Stimulated activated naive CD8-positive, alpha-beta T cell treated with anti-CD3 and anti-CD28 coated beads, Interleukin-15, amount 100 ng/mL, for 72 hours (primary cell): ENCODE results near the gene GNAS-AS1.

Experiments used
- ATAC-seq: fragments of 150-1000 bp; cut with Tn5 transposase; 2 replicates; pipeline ENCODE4 v1.10.0; 2021; ENCODE audit warnings: mild to moderate bottlenecking, moderate library complexity
- DNase-seq, 2 donors: peaks; one replicate each; pipeline ENCODE4 v3.0.0; 2021 to 2022
- H3K27ac Mint-ChIP-seq, 2 donors: one replicate each; pipeline ENCODE4 v1.8.0; 2022; ENCODE audit warnings: mild to moderate bottlenecking in 2 of 2, mixed read lengths in 2 of 2, moderate library complexity in 2 of 2
- H3K27me3 Mint-ChIP-seq: one replicate; pipeline ENCODE4 v1.8.0; 2022; ENCODE audit warnings: mixed read lengths
- H3K4me1 Mint-ChIP-seq: one replicate; pipeline ENCODE4 v1.8.0; 2022; ENCODE audit warnings: mild to moderate bottlenecking, mixed read lengths
- H3K4me3 Mint-ChIP-seq, 2 donors: one replicate each; pipeline ENCODE4 v1.8.0; 2022; ENCODE audit warnings: mild to moderate bottlenecking in 2 of 2, mixed read lengths in 2 of 2, moderate library complexity in 1 of 2
- H3K9me3 Mint-ChIP-seq, 2 donors: one replicate each; pipeline ENCODE4 v1.8.0; 2022; ENCODE audit warnings: mixed read lengths in 2 of 2

GNAS-AS1 gene

DNA sequence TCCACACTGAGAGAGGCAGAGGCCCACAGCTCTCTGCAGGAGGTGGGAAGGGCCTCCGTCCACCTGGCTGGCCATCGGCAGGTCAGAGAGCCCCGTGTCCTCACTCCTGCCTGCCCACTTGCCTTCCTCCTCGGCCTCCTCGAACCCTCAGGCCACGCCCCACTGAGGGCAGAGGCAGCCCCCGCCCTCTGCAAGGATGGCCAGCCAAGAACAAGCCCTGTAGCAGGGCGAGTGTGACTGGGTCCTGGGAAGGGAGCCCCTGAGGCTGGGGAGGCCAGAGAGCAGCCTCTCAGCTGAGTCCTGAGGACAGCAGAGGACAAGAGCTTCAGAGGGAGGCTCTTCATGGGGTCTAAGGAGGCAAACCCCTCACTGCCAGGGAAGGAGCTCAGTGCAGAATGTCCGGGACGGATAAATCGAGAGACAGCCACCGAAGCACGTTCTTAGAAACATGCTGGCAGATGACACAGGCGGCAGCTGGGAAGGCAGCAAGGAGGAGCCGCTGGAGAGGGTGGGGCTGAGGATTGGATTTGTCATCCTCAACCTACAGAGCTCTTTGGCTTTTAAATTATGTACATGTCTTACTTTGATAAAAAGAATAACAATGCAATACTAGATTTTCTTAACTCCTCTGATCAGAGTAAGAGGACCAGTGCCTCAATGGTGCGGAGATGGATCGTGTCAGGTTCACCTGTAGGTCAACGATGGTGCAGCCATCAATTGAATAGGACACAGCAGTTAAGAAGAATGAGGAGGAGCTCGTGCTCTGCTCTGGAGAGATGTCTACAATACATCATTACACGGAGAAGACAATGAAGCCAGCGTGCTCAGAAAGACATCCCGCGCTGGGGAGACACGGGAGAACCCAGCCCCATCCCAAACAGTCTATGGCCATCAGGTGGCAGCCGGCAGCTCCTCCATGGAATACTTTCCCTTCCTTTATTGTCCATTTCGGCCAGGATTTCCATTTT, 53.0 kb downstream of the GNAS-AS1 start:
- no peak for DNase-seq
- no peak for ATAC-seq
- Mint-ChIP-seq H3K27me3 (peaks cover 83% of the 10 kb centered on the region), H3K27ac (no peak overlapping the region), H3K4me3 (no peak overlapping the region), H3K9me3 (no peaks in the 10 kb centered on the region), H3K4me1 (no peaks in the 10 kb centered on the region)

DNA sequence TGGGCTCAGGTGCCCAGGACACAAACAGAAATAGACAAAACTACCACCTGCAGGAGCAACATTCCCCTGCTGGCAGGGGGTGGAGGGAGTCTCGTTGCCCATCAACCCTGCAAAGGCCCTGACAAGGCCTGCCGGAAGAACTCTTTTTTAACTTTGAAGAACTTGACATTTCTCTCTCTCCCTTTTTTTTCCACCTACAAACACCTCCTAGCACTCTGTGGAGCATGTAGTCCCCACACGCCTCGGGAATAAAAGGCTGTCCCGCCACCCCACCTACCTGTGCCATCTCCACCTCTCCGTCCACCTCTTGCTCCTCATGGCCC, 54.8 kb downstream of the GNAS-AS1 start:
- ATAC-seq: no peak
- Mint-ChIP-seq H3K4me3 (no peak overlapping the region), H3K27me3 (peaks cover 74% of the 10 kb centered on the region), H3K27ac (no peak overlapping the region), H3K9me3 (no peaks in the 10 kb centered on the region), H3K4me1 (no peaks in the 10 kb centered on the region)
- DNase-seq: no peak

DNA sequence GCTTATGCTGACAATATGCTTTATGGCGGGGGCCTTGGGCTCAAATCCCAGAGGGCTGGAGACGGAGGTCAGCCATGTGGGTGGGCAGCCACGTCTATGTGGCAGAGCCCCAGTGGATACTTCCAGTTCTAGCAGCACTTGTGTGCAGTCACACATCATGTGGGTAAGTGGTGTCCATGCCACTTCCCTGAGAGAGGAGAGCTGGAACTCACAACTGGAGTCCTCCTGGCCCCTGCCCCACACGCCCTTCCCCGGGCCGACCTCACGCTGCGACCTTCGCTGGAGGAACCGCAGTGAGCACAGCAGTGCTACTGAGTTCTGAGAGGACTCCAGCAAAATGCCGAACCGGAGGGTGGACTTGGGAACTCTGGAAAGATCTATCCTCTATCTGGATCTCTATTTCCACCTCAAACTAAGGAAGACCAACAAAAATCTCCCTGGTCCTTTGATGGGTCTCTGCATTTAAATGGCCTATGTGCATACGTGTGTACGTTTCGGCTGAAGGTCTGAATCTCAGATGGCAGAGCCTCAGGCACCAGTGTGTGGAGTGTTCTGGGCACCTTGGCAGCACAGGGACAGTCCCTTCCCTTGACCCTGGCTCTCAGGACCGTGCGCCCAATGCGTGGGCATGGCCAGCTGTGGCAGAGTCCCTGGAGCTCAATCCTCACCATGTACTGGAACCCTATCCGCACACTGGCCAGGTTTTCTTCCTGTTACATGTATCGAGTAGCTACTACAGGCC, 55.4 kb downstream of the GNAS-AS1 start:
- Mint-ChIP-seq H3K27me3 (peaks cover 69% of the 10 kb centered on the region), H3K9me3 (no peaks in the 10 kb centered on the region), H3K4me1 (no peaks in the 10 kb centered on the region), H3K4me3 (no peak overlapping the region), H3K27ac (peak overlapping the region in 1 of 2 donors; percentile 74)
- no peak for ATAC-seq
- no peak for DNase-seq

DNA sequence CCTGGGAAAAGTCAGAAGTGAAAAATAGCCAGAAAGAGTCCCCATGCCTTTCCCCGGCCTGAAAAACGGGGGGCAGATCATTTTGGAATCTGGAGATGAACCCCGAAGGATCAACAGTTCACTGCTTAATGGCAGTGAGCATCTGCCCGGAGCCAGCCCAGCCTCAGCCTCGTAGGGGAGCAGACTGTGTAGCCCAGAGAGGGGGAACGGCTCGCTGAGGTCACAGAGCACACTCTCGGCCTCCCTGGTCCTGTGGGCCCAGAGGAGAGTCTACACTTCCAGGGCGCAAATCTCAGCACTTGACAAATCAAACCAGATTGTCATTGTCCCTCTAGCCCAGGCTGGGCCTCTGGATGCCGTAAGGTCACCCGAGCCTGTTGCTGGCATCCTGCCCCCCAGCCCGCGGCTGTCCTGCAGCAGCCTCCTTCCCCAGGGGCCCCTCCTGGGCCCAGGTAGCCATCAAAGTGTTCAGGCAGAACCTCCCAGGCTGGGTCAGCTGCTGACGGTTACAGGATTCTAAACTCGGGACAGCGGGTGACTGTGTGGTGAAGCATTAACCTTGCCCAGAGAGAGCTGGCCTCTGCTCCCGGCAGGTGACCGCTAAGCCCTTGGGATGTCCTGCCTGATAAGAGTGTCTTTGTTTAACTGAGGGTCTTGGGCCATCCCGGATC, 56.1 kb downstream of the GNAS-AS1 start:
- peaks cover 62% of the 10 kb centered on the region for H3K27me3 Mint-ChIP-seq
- no peak overlapping the region for H3K4me3 Mint-ChIP-seq
- H3K9me3 Mint-ChIP-seq: no peaks in the 10 kb centered on the region
- DNase-seq (no peak), ATAC-seq (no peak)
- H3K4me1 Mint-ChIP-seq: no peaks in the 10 kb centered on the region
- peak overlapping the region in 1 of 2 donors; percentile 42 for H3K27ac Mint-ChIP-seq

DNA sequence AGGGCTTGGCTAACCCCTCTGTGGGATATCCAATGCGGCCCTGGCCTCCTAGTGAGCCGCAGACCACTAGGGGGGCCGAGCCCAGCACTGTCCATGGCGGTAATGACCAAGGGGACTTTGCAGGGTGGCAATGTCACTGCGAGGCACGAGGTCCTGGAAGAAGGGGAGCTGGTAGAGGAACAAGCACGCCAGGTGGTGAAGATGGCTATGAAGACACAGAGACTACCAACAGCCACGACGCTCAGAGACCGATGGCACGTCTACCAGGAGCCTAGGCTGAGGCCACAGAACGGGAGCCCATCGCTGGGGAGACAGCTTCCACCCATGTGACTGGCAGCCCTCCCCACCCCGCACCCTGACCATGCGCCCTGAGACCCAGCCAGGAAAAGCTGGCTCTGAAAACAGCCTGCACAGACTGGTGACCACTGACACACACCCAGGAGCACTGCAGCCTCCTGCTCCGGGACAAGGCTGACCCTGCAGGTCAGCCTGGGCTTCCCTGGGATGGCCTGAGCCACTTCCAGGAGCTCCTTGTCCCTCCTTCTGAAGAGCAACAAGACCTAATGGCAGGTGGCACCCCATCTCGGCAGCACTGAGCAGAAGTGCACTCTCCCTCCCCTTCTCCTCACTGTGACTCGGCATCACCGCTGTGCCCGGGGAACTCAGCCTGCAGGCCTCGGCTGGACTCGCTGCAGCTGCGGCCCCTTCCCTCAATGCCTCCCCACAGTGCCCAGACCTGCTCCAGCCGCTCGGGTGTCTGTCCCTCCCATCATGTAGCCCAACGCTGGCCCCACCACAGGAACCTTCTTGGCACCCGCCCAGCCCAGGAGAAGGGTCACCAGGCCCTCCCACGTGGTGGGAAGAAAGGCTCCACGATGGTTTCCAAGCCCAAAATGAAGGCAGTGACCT, 56.9 kb downstream of the GNAS-AS1 start:
- DNase-seq: no peak
- Mint-ChIP-seq H3K9me3 (no peaks in the 10 kb centered on the region), H3K27ac (peak overlapping the region in 1 of 2 donors; percentile 42), H3K4me1 (no peaks in the 10 kb centered on the region), H3K4me3 (no peak overlapping the region), H3K27me3 (peaks cover 63% of the 10 kb centered on the region)
- no peak for ATAC-seq

DNA sequence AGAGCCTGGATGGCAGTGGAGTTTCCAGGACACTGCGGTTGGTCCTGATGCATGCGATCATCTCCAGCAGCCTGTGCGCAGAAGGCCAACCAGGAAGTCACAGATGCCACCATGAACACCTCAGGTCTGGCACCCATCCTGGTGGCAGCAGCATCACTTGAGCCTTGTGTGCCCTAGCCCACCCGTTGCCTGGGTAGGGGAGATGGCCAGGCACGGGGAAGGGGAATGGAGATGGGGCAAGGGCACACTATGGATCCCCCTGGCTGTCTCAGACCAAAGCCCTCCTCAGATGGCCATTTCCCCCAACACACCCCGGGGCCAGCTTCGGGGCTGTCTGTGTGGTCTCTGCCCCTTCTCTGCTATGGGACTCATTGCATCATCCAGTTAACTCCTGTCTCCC, 58.3 kb downstream of the GNAS-AS1 start:
- no peaks in the 10 kb centered on the region for H3K9me3 Mint-ChIP-seq

DNA sequence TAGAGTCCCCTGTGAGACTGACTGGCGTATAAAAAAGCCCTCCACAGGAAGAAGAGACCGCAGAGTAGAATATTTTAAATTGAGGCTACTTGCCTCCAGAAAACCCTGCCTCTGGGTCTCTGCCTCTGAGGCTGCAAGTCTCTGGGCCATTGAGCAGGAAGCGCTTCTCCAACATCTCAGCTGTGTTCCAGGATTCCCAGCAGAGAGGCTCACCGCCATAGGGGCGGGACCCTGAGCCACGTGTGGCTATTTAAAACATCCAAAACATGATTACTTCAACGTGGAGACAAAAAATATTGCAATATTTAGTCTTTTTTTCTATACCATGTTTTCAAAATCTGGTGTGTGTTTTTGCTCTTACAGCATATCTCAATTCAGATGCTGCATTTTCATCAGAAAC, 59.4 kb downstream of the GNAS-AS1 start:
- H3K27ac Mint-ChIP-seq: peak overlapping the region in 1 of 2 donors; percentile 25
- ATAC-seq (no peak), DNase-seq (no peak)
- no peak overlapping the region for H3K4me3 Mint-ChIP-seq
- H3K27me3 Mint-ChIP-seq: peaks cover 46% of the 10 kb centered on the region
- no peaks in the 10 kb centered on the region for H3K4me1 Mint-ChIP-seq
- no peaks in the 10 kb centered on the region for H3K9me3 Mint-ChIP-seq

More for the DNA sequence above, 58.3 kb downstream of the GNAS-AS1 start:
- Mint-ChIP-seq H3K27me3 (peaks cover 56% of the 10 kb centered on the region), H3K27ac (no peak overlapping the region), H3K4me3 (no peak overlapping the region), H3K4me1 (no peaks in the 10 kb centered on the region)
- no peak for DNase-seq
- ATAC-seq: no peak

DNA sequence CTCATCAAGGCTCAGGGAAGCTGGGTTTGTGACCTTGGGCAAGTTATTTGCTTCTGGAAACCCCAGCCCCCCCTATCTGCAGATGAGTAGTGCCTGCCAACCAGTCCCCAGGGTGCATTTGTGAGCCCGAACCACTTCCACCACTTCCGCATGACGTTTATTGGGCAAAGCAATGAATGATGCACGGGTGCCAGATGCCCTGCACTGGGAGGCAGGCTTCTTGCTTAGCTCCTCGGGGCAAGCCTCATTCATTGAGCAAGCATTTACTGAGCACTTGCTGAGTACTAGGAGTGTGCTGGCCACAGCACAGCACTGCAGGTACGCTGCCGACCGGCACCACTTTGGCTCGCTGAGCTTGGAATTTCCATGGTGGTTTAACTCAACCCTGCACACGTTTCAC, 60.2 kb downstream of the GNAS-AS1 start:
- DNase-seq (no peak), ATAC-seq (no peak)
- Mint-ChIP-seq H3K4me1 (no peaks in the 10 kb centered on the region), H3K27me3 (peaks cover 40% of the 10 kb centered on the region), H3K9me3 (no peaks in the 10 kb centered on the region), H3K4me3 (no peak overlapping the region), H3K27ac (no peak overlapping the region)

DNA sequence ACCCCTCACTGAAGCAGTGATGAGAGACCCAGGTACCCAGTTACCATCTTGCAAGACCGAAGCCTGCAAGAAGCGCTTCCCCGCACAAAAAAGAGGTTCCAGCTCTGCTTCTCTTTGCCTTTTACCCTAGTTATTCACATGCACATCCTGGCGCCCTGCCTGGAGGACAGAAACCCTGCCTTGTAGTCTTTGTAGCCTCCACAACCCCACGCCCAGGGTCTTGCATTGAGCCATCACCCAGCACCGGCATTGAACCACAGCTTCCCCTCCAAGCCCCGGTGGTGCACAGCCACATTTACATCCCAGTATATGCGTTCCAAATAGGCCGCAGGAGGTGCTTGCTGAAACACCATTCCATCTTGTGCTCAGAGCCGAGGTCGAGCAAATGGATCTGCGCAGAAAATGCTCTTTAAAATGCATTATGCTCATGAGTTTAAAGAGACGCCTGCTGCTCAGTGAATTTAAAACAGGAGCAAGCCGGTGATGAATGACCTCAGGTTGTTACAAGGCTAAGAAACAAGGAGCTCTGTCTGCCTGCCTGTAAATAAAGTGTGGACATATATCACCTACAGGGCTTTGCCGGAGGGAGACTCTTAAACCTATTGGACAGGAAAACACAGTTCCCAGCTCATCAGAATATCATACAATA, 61.7 kb downstream of the GNAS-AS1 start:
- H3K4me3 Mint-ChIP-seq: no peak overlapping the region
- peaks cover 47% of the 10 kb centered on the region for H3K27me3 Mint-ChIP-seq

DNA sequence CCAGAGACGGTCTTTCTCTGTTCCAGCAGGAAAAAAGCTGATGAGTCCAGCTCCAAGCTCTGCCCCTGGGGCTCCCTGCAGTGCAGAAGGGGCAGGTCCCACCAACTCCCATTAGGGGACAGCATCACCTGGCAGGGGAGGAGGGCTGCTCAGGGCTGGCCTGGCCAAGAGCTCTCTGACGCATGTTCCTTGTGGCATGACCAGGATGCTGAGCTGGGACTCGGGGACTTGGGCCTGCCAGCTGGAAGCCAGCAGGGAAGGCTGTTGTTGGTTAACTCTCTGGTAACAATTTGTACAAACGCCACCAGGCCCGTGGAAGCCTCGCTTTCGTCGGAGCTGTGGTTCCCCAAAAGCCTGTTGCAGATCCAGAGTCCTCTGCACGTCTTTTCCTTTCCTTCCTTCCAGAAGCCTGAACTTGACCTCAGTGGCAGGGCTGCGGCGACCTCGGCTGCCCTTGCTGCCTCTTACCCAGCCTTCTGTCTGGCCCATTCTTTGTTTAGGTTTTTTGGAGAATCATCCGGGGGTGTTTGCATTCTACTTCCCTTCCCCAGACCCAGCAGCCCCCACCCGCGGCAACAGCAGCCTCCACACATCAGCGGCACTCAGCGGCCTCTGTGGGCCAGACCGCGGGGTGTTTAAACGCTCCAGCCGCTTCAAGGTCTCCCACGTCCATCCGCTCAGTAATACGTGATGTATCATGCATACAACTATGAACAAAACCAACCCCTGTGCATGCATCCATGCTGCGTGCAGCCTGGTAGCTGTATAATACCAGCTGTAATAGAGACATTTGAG, 63.3 kb downstream of the GNAS-AS1 start:
- H3K27me3 Mint-ChIP-seq: peaks cover 43% of the 10 kb centered on the region
- H3K4me1 Mint-ChIP-seq: no peaks in the 10 kb centered on the region
- no peak for ATAC-seq
- no peaks in the 10 kb centered on the region for H3K9me3 Mint-ChIP-seq
- H3K4me3 Mint-ChIP-seq: no peak overlapping the region
- DNase-seq: no peak
- H3K27ac Mint-ChIP-seq: no peak overlapping the region

More for the DNA sequence above, 61.7 kb downstream of the GNAS-AS1 start:
- no peaks in the 10 kb centered on the region for H3K4me1 Mint-ChIP-seq
- DNase-seq (no peak), ATAC-seq (no peak)
- H3K9me3 Mint-ChIP-seq: no peaks in the 10 kb centered on the region
- no peak overlapping the region for H3K27ac Mint-ChIP-seq

DNA sequence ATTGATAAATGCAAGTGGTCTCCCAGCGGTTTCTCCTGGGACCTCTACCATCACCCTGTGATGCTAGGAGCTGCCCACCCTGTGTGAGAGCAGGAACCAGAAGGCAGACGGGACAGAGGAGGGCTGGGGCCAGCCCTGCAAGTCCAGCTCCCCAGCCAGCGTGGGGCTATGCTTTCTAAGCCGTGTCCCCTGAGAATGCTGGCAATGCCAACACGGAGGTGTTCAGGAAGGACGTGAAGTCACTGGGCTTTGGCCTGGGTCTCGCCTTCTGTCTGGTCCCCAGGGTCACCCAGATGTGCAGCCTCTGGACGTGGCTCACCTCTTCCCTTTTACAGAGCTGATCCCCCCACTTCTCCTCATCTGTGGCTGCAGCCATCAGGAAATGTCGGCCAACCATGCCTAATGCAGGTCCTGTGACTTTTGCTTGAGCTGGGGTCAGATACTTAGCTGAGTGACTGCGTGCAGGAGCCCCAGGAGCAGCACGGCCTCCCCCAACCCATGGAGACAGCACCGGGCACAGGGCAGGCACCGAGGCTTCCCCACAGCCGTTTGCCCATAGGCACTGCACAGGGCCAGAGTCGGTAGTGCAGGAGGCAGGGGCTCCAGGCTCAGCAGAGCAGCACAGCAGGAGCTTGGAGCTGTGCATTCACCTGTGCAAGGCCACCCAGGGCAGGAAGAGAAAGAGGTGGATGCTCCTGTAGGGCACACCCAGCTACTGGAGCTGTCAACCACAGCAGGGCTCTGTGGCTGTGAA, 66.2 kb downstream of the GNAS-AS1 start:
- Mint-ChIP-seq H3K4me1 (no peaks in the 10 kb centered on the region), H3K9me3 (no peaks in the 10 kb centered on the region), H3K27ac (peak overlapping the region in 1 of 2 donors; percentile 50), H3K4me3 (no peak overlapping the region), H3K27me3 (peaks cover 58% of the 10 kb centered on the region)
- no peak for ATAC-seq
- no peak for DNase-seq

DNA sequence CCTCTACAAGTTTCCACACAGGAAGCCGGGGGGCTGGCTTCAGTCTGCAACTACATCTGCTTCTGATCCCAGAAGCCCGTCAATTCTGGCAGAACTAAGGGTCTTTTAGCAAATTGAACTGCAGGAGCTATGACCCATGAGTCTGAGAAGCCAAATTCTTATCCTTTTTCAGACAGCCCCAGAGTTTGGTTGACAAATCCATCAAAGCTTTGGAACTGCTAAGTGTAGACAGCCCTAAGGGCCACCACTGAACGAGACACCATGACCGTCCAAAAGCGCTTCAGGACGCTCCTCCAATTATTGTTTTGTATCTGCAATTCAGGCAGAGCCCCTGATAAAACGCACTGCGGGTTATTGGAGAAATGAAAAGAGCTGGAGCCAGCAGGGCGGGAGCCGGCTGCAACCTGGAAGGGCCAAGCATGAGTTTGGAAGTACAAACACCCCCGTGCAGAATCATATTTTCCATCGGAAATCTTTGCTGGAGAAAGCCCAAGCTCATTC, 67.1 kb downstream of the GNAS-AS1 start:
- DNase-seq: no peak
- Mint-ChIP-seq H3K27ac (no peak overlapping the region), H3K4me1 (no peaks in the 10 kb centered on the region), H3K9me3 (no peaks in the 10 kb centered on the region), H3K4me3 (no peak overlapping the region), H3K27me3 (peaks cover 50% of the 10 kb centered on the region)
- no peak for ATAC-seq

DNA sequence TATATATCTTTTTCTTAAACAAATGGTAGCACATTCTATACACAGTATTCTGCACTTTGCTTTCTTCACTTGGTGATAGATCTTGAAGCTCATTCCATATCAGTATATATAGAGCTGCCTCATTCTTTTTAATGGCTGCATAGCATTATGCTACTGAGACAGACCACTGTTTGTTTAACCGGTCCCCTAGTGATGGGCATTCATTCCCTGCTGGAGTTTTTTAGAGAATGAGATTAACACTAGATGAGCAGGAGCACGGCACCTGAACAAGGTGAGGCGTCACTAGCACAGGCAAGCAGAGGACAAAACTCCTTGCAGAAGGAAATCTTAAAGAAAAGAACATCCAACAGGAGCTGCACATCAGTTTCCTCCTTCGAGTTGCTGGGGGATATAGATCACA, 69.6 kb downstream of the GNAS-AS1 start:
- no peak for ATAC-seq
- Mint-ChIP-seq H3K27me3 (peaks cover 74% of the 10 kb centered on the region), H3K9me3 (no peaks in the 10 kb centered on the region), H3K4me3 (no peak overlapping the region), H3K27ac (no peak overlapping the region), H3K4me1 (no peaks in the 10 kb centered on the region)
- no peak for DNase-seq
